Aorta (tissue), 5 donors: ENCODE results near the gene LGI4. TPM values are rescaled to one million over a fixed set of nuclear protein-coding genes. Genes with fewer than 3 reads are reported as not detected.
"Not testable (repeated sequence)": the region's sequence is repeated elsewhere in the genome, so short reads cannot be mapped to it uniquely, and the experiment has no call there.

Experiments used
- ATAC-seq: fragments of 200-7000 bp; cut with Tn5 transposase; one replicate; pipeline ENCODE4 v1.9.1; 2022; ENCODE audit warnings: moderate library complexity; ENCODE audit not compliant: low FRiP score
- DNase-seq, 2 donors: peaks; one replicate each; pipeline ENCODE4 v3.0.0-alpha.2; 2020
- H3K27ac ChIP-seq, 2 donors: one replicate each; pipeline ENCODE4 v1.5.1; 2013; ENCODE audit warnings: low read length in 2 of 2, mild to moderate bottlenecking in 2 of 2, moderate library complexity in 2 of 2, control low read depth in 1 of 2, inconsistent platforms in 1 of 2, low read depth in 1 of 2
- H3K27me3 ChIP-seq, 2 donors: one replicate each; pipeline ENCODE4 v1.6.1; 2013; ENCODE audit warnings: control low read depth in 1 of 2, low read length in 1 of 2, mild to moderate bottlenecking in 1 of 2, moderate library complexity in 1 of 2; ENCODE audit not compliant: insufficient read depth in 2 of 2, control insufficient read depth in 1 of 2
- H3K36me3 ChIP-seq, 2 donors: one replicate each; pipeline ENCODE4 v1.6.1; 2013; ENCODE audit warnings: control low read depth in 1 of 2, low read length in 1 of 2, mild to moderate bottlenecking in 1 of 2; ENCODE audit not compliant: insufficient read depth in 2 of 2, control insufficient read depth in 1 of 2
- H3K4me1 ChIP-seq, 2 donors: one replicate each; pipeline ENCODE4 v1.6.1; 2013; ENCODE audit warnings: low read length in 2 of 2, control low read depth in 1 of 2, mild to moderate bottlenecking in 1 of 2, moderate library complexity in 1 of 2; ENCODE audit not compliant: insufficient read depth in 2 of 2, control insufficient read depth in 1 of 2
- H3K4me3 ChIP-seq, 2 donors: one replicate each; pipeline ENCODE4 v1.5.1; 2013; ENCODE audit warnings: low read length in 2 of 2, control low read depth in 1 of 2, mild to moderate bottlenecking in 1 of 2
- H3K9me3 ChIP-seq: one replicate; pipeline ENCODE4 v1.6.1; 2013; ENCODE audit warnings: mild to moderate bottlenecking, low read length; ENCODE audit not compliant: control insufficient read depth
- WGBS, 2 donors: extraction: QIAGEN DNeasy Blood & Tissue Kit; methylation state at CpG; one replicate each; pipeline ENCODE4 v1.1.7; 2013; 5-methylcytosine and 5-hydroxymethylcytosine counted together
- intact Hi-C, 2 donors: fragments of 100-400 bp; cut with DNase I; formaldehyde crosslinking; loops; one replicate each; pipeline versions ENCODE4 v1.14.2 to v1.15.0; 2022
- polyA plus RNA-seq, 2 donors: library from polyadenylated mRNA; stranded (reverse); fragments of 200-250 nt; gene quantifications; one replicate each; pipeline ENCODE4 v1.2.3, GENCODE V29; 2013
- total RNA-seq, 2 donors: library from RNA; stranded (reverse); fragmentation: NEBNext Ultra II Directional; extraction: Animal tissue kit (Norgen Biotek cat#: 25700); gene quantifications; one replicate each; pipeline ENCODE4 v1.2.1, GENCODE V29; 2021
- donor health status: healthy with polysubstance abuse.
- donor health status: Bipolar disorder and iron deficiency.
- donor health status: DM: no; HTN: no; CAD: no.
- donor health status: DM: no; HTN: no; CAD: no.
- donor health status: DM: yes; HTN: yes; CAD: no.

Gene LGI4
- total and polyA plus RNA-seq, 4 donors: 5.1 to 17.5 (median 16.2) TPM

GRCh38 chr19:35109395-35110112 is 25.3 kb downstream of the LGI4 start:
- Histone ChIP-seq H3K4me1 (no peaks in the 10 kb centered on the region), H3K27ac (no peak overlapping the region), H3K36me3 (no peaks in the 10 kb centered on the region), H3K4me3 (no peak overlapping the region), H3K9me3 (no peaks in the 10 kb centered on the region), H3K27me3 (no peaks in the 10 kb centered on the region)
- 56 to 62% methylated on average over 22 of the region's 22 CpGs for WGBS, 2 donors
- intact Hi-C loops: no loop called here
- ATAC-seq (no peak), DNase-seq (no peak)

DNA sequence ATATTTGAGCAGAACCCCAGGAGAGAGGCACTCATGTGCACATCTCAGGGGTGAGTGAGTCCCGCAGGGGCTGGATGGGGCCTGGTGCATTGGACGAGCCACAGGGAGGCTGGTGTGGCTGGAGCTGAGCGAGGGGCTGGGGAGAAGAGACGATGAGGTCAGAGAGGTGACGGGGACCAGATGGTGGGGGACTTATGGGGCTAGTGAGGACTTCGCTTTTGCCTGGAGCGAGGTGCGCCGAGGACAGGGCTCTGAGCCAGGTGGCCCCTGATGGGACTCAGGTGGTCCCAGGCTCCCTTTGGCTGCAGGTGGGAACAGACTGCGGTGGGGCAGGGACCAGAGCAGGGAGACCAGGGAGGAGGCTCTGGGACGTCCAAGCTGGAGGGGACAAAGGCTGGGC is 26.1 kb downstream of the LGI4 start:
- 81 to 93% methylated on average over 11 of the region's 11 CpGs for whole genome bisulfite sequencing, 2 donors
- no peaks in the 10 kb centered on the region for H3K4me1 ChIP-seq
- no peak overlapping the region for H3K4me3 ChIP-seq
- no peaks in the 10 kb centered on the region for H3K27me3 ChIP-seq
- H3K27ac ChIP-seq: no peak overlapping the region
- intact Hi-C loops: no loop called here
- H3K9me3 ChIP-seq: no peaks in the 10 kb centered on the region
- DNase-seq: no peak
- no peak for ATAC-seq
- H3K36me3 ChIP-seq: no peaks in the 10 kb centered on the region

GRCh38 chr19:35107545-35107944 is 27.3 kb downstream of the LGI4 start:
- no peaks in the 10 kb centered on the region for H3K36me3 ChIP-seq
- intact Hi-C loops: no loop called here
- H3K4me3 ChIP-seq: no peak overlapping the region
- ATAC-seq (no peak), DNase-seq (no peak)
- H3K9me3 ChIP-seq: no peaks in the 10 kb centered on the region
- H3K4me1 ChIP-seq: no peaks in the 10 kb centered on the region
- no peaks in the 10 kb centered on the region for H3K27me3 ChIP-seq
- 35 to 46% methylated on average over 5 of the region's 5 CpGs for WGBS, 2 donors
- H3K27ac ChIP-seq: no peak overlapping the region

DNA sequence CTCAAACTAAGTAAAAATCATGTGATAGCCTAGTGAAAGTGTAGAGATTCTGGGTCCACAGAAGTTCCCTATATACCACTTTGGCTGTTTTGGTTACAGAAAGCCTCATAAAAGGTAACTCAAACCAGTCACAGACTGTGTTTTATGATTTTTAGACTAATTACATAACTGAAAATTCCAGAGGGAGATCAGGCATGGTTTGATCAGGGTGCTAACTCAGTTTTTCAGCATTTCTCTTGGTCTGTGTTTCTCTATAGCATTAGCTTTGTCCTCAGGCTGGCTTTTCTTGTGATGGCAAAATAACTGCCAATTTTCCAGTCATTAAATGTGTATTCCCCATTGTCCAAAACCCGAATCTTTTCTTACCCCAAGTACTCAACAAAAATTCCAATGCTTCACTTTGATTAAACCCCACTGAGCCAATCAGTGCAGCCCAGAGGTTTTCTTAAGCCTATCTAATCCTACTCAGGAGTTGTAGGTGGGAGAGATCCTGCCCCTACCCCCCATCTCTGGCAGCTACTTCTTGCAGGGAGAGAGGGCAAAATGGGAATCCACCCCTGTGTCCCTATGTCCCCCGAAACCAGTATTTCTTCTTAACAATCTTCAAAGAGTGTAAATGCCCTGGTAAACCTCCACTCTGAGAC is 27.8 kb downstream of the LGI4 start:
- H3K9me3 ChIP-seq: no peaks in the 10 kb centered on the region
- no peaks in the 10 kb centered on the region for H3K36me3 ChIP-seq
- H3K27ac ChIP-seq: no peak overlapping the region
- ATAC-seq (no peak), DNase-seq (no peak)
- H3K27me3 ChIP-seq: no peaks in the 10 kb centered on the region
- H3K4me3 ChIP-seq: no peak overlapping the region
- intact Hi-C loops: no loop called here
- H3K4me1 ChIP-seq: no peaks in the 10 kb centered on the region
- 47% methylated on average over 2 of the region's 2 CpGs for WGBS, 2 donors

DNA sequence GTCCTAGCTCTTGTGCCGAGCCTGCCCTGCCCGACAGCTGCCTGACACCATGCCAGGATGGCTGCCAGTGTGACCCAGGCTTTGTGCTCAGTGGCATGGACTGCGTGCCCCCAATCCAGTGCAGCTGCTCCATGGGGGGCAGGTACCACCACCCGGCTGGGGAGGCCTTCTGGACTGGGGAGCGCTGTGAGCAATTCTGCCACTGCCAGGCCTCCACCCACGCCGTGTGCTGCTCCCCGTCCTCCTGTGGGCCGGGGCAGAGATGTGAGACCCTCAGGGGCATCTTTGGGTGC is 28.6 kb downstream of the LGI4 start:
- Histone ChIP-seq H3K4me1 (no peaks in the 10 kb centered on the region), H3K4me3 (no peak overlapping the region), H3K36me3 (no peaks in the 10 kb centered on the region), H3K27me3 (no peaks in the 10 kb centered on the region), H3K9me3 (no peaks in the 10 kb centered on the region), H3K27ac (no peak overlapping the region)
- no peak for ATAC-seq
- 86 to 96% methylated on average over 9 of the region's 9 CpGs for WGBS, 2 donors
- no peak for DNase-seq
- intact Hi-C loops: no loop called here

- Histone ChIP-seq H3K27me3 (no peaks in the 10 kb centered on the region), H3K4me1 (no peaks in the 10 kb centered on the region), H3K36me3 (no peaks in the 10 kb centered on the region), H3K4me3 (no peak overlapping the region), H3K9me3 (no peaks in the 10 kb centered on the region), H3K27ac (no peak overlapping the region)
- DNase-seq: peak in 1 of 2 donors; percentile 89
- intact Hi-C loops: no loop called here
- no peak for ATAC-seq
- 87 to 89% methylated on average over 30 of the region's 30 CpGs for WGBS, 2 donors
Observed at GRCh38 chr19:35105411-35106290, 29.2 kb downstream of the LGI4 start.

DNA sequence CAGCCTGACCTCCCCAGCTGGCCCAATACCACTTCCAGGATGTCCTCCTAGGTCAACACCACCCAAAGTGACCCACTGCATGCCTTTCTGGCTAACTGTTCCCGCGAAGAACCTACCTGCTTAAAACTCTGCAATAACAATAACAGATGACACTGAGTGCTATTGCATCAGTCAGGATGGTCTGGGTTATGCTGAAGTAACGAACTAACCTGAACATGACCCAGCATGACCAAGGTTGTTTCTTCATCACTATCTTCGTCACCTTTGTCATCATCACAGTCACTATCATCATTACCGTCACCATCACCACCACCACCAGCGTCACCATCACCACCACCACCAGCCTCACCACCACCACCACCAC is 29.8 kb downstream of the LGI4 start:
- no peaks in the 10 kb centered on the region for H3K27me3 ChIP-seq
- WGBS, 2 donors: 96 to 97% methylated on average over 6 of the region's 6 CpGs
- no peak overlapping the region for H3K27ac ChIP-seq
- no peak for ATAC-seq
- no peak for DNase-seq
- intact Hi-C loops: no loop called here
- H3K4me1 ChIP-seq: no peaks in the 10 kb centered on the region
- H3K9me3 ChIP-seq: no peaks in the 10 kb centered on the region
- H3K36me3 ChIP-seq: no peaks in the 10 kb centered on the region
- H3K4me3 ChIP-seq: no peak overlapping the region

DNA sequence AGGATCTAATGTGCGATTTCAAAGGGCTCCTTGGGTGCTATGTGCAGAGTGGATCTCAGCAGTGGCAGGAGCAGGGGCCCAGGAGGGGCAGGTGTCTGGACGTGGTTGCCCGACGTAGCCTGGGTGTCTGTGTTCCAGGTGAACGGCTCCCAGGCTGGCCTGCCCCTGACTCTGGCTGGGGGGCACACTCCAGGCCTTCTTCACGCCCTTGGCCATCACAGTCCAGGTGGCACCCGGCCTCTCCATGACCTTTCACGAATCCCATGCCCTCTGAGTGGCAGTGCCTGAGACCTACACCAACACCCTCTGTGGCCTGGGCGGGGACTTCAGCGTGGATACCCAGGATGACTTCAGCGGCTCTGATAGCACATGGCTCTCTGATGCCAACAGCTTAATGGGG is 30.5 kb downstream of the LGI4 start:
- Histone ChIP-seq H3K27me3 (no peaks in the 10 kb centered on the region), H3K9me3 (no peaks in the 10 kb centered on the region), H3K4me3 (no peak overlapping the region), H3K4me1 (no peaks in the 10 kb centered on the region), H3K36me3 (no peaks in the 10 kb centered on the region), H3K27ac (no peak overlapping the region)
- 90 to 93% methylated on average over 11 of the region's 11 CpGs for WGBS, 2 donors
- intact Hi-C loops: no loop called here
- no peak for DNase-seq
- no peak for ATAC-seq

GRCh38 chr19:35103614-35104013 is 31.2 kb downstream of the LGI4 start:
- H3K36me3 ChIP-seq, H3K9me3 ChIP-seq, ATAC-seq, H3K4me3 ChIP-seq, H3K27ac ChIP-seq, intact Hi-C loops, DNase-seq, H3K4me1 ChIP-seq, H3K27me3 ChIP-seq: not testable (repeated sequence)
- 73 to 76% methylated on average over 10 of the region's 10 CpGs for WGBS, 2 donors
